SK-N-SH (cell line): ENCODE data around the gene ERVW-1. TPM values are rescaled to one million over a fixed set of nuclear protein-coding genes. Genes with fewer than 3 reads are reported as not detected.

Experiments used
- CTCF ChIA-PET: fragments of 300-600, 350-600 bp; formaldehyde crosslinking; extraction: SDS; loops from one replicate; lab custom pipeline; 2021; lab: Yijun Ruan, JAX
- POLR2A ChIA-PET: fragments of 350-600 bp; sonication (Branson Sonifier 250); formaldehyde crosslinking; extraction: SDS; loops from one replicate; lab custom pipeline; 2020; ENCODE audit warnings: antibody characterized with exemption, inconsistent platforms; lab: Yijun Ruan, JAX
- DNase-seq: peaks from one replicate; pipeline ENCODE4 v3.0.0; 2012
- H2AFZ ChIP-seq: fragments of 200-600 bp; sonication (generic); 2 replicates; pipeline ENCODE4 v1.8.1; 2016; ENCODE audit warnings: antibody characterized with exemption, mild to moderate bottlenecking, low read depth
- H3F3A ChIP-seq: fragments of 200-600 bp; sonication (generic); replicated peaks from 2 replicates; pipeline ENCODE3; 2016; ENCODE audit warnings: antibody characterized with exemption, mild to moderate bottlenecking; ENCODE audit not compliant: insufficient read depth
- H3K27ac ChIP-seq, 2 experiments: fragments of 200-500 bp in 1 of 2; fragments of 200-600 bp in 1 of 2; sonication (Bioruptor generic) in 1 of 2; sonication (generic), shearing (Covaris generic) in 1 of 2; 2 replicates each; pipeline versions ENCODE4 v1.5.1 to v1.6.1; 2014 to 2016; ENCODE audit warnings: low read depth in 2 of 2, inconsistent platforms in 1 of 2, low read length in 1 of 2, mild to moderate bottlenecking in 1 of 2, mixed read lengths in 1 of 2
- H3K27me3 ChIP-seq: fragments of 200-600 bp; sonication (generic), shearing (Covaris generic); 2 replicates; pipeline ENCODE4 v1.6.1; 2016; ENCODE audit warnings: mixed run types; ENCODE audit not compliant: insufficient read depth
- H3K36me3 ChIP-seq, 2 experiments: fragments of 200-500 bp in 1 of 2; fragments of 200-600 bp in 1 of 2; sonication (Bioruptor generic) in 1 of 2; sonication (generic) in 1 of 2; replicated peaks in 1 of 2; 2 replicates each; pipeline versions ENCODE3 to v1.5.1; 2014 to 2016; ENCODE audit warnings: low read length in 1 of 2, mild to moderate bottlenecking in 1 of 2; ENCODE audit not compliant: insufficient read depth in 2 of 2, control insufficient read depth in 1 of 2
- H3K4me1 ChIP-seq, 2 experiments: fragments of 200-500 bp in 1 of 2; fragments of 200-600 bp in 1 of 2; sonication (Bioruptor generic) in 1 of 2; sonication (generic), shearing (Covaris generic) in 1 of 2; 2 replicates each; pipeline versions ENCODE4 v1.5.1 to v1.6.1; 2014 to 2016; ENCODE audit warnings: low read depth in 1 of 2, low read length in 1 of 2, mixed run types in 1 of 2; ENCODE audit not compliant: insufficient read depth in 2 of 2, control insufficient read depth in 1 of 2
- H3K4me2 ChIP-seq: fragments of 200-600 bp; sonication (generic), shearing (Covaris generic); 2 replicates; pipeline ENCODE4 v1.6.1; 2017; ENCODE audit warnings: mixed run types
- H3K4me3 ChIP-seq, 2 experiments: fragments of 200-500 bp in 1 of 2; fragments of 200-600 bp in 1 of 2; sonication (Bioruptor generic) in 1 of 2; sonication (generic), shearing (Covaris generic) in 1 of 2; 2 replicates each; pipeline versions ENCODE4 v1.5.1 to v1.8.1; 2014 to 2016; ENCODE audit warnings: low read depth in 2 of 2, inconsistent platforms in 1 of 2, low read length in 1 of 2, mild to moderate bottlenecking in 1 of 2, mixed read lengths in 1 of 2, moderate library complexity in 1 of 2
- H3K79me2 ChIP-seq: fragments of 200-600 bp; sonication (generic); 2 replicates; pipeline ENCODE4 v1.8.1; 2017; ENCODE audit warnings: mild to moderate bottlenecking; ENCODE audit not compliant: insufficient read depth
- H3K9ac ChIP-seq: fragments of 200-600 bp; sonication (generic); 2 replicates; pipeline ENCODE4 v1.6.1; 2017; ENCODE audit warnings: mixed run types
- H3K9me2 ChIP-seq: fragments of 200-600 bp; sonication (generic); 2 replicates; pipeline ENCODE4 v1.6.1; 2017; ENCODE audit warnings: mixed run types
- H3K9me3 ChIP-seq: fragments of 200-600 bp; sonication (generic); 2 replicates; pipeline ENCODE4 v1.6.1; 2017; ENCODE audit warnings: mixed run types, mild to moderate bottlenecking, moderate library complexity
- H4K20me1 ChIP-seq: fragments of 200-600 bp; sonication (generic); 2 replicates; pipeline ENCODE4 v1.6.1; 2017; ENCODE audit warnings: mild to moderate bottlenecking, mixed run types; ENCODE audit not compliant: insufficient read depth
- CHD2 ChIP-seq: fragments of 150-350 bp; IDR thresholded peaks from 2 replicates; pipeline ENCODE4 v1.6.1; 2018; ENCODE audit warnings: low read length; ENCODE audit not compliant: partially characterized antibody
- CTCF ChIP-seq: fragments of 200-600 bp; sonication (generic); IDR thresholded peaks from 2 replicates; pipeline ENCODE4 v1.6.1; 2017; ENCODE audit warnings: antibody characterized with exemption, mild to moderate bottlenecking, moderate library complexity
- ELF1 ChIP-seq: IDR thresholded peaks from 2 replicates; pipeline ENCODE4 v1.4.0; 2012
- EP300 ChIP-seq, 2 experiments: IDR thresholded peaks; 2 replicates each; pipeline versions ENCODE4 v1.4.0 to v1.6.1; 2012; ENCODE audit warnings: borderline replicate concordance in 1 of 2, low read depth in 1 of 2, low read length in 1 of 2
- FOSL2 ChIP-seq: IDR thresholded peaks from 2 replicates; pipeline ENCODE4 v1.4.0; 2012; ENCODE audit warnings: low read depth, mild to moderate bottlenecking, moderate library complexity, borderline replicate concordance
- FOXM1 ChIP-seq: IDR thresholded peaks from 2 replicates; pipeline ENCODE4 v1.4.0; 2012; ENCODE audit warnings: low read depth, mild to moderate bottlenecking
- IRF3 ChIP-seq: fragments of 150-350 bp; IDR thresholded peaks from 2 replicates; pipeline ENCODE4 v1.6.1; 2016; ENCODE audit warnings: mild to moderate bottlenecking, low read depth, low read length
- JUND ChIP-seq: IDR thresholded peaks from 2 replicates; pipeline ENCODE4 v1.4.0; 2012
- MAX ChIP-seq: IDR thresholded peaks from 2 replicates; pipeline ENCODE4 v1.4.0; 2012; ENCODE audit warnings: low read depth
- MXI1 ChIP-seq: IDR thresholded peaks from 2 replicates; pipeline ENCODE4 v1.6.1; 2012; ENCODE audit warnings: mild to moderate bottlenecking, low read depth, low read length, improper control_type of control experiment
- POLR2AphosphoS5 ChIP-seq: IDR thresholded peaks from 2 replicates; pipeline ENCODE4 v1.6.1; 2012; ENCODE audit warnings: low read depth, low read length
- RCOR1 ChIP-seq: fragments of 150-350 bp; IDR thresholded peaks from 2 replicates; pipeline ENCODE4 v1.6.1; 2017; ENCODE audit warnings: antibody characterized with exemption, low read length
- REST ChIP-seq: IDR thresholded peaks from 2 replicates; pipeline ENCODE4 v1.6.1; 2012; ENCODE audit warnings: mild to moderate bottlenecking, low read depth, low read length, moderate library complexity
- RXRA ChIP-seq: IDR thresholded peaks from 2 replicates; pipeline ENCODE4 v1.4.0; 2012; ENCODE audit warnings: low read depth, mild to moderate bottlenecking, borderline replicate concordance
- SMC3 ChIP-seq: IDR thresholded peaks from 2 replicates; pipeline ENCODE4 v1.6.1; 2012; ENCODE audit warnings: low read depth, low read length, improper control_type of control experiment
- TEAD4 ChIP-seq: IDR thresholded peaks from 2 replicates; pipeline ENCODE4 v1.4.0; 2012; ENCODE audit warnings: mild to moderate bottlenecking, borderline replicate concordance; ENCODE audit not compliant: insufficient read depth
- USF1 ChIP-seq: IDR thresholded peaks from 2 replicates; pipeline ENCODE4 v1.4.0; 2012; ENCODE audit warnings: low read depth, borderline replicate concordance
- YY1 ChIP-seq: IDR thresholded peaks from 2 replicates; pipeline ENCODE4 v1.4.0; 2012; ENCODE audit warnings: low read depth, mild to moderate bottlenecking
- ZBTB33 ChIP-seq: IDR thresholded peaks from 2 replicates; pipeline ENCODE4 v1.4.0; 2012; ENCODE audit warnings: low read depth, borderline replicate concordance
- WGBS: methylation state at CpG from one replicate; pipeline ENCODE4 v1.1.6; 2017; ENCODE audit warnings: low lambda C conversion rate; 5-methylcytosine and 5-hydroxymethylcytosine counted together
- polyA plus RNA-seq, 3 experiments: library from polyadenylated mRNA; depleted of rRNA; stranded (reverse); fragments of >200 nt; gene quantifications; 2 replicates each; pipeline ENCODE4 v1.2.3, GENCODE V29; 2012

The ERVW-1 gene
- polyA plus RNA-seq, 1 of the 3 experiments (the other 2 are of a cell fraction): not detected

- no peaks in the 10 kb centered on the region for H3K9me2 ChIP-seq
- WGBS: 85% methylated on average over 5 of the region's 5 CpGs
- CTCF ChIA-PET: interaction anchor here (0.6 to 6.7 kb wide), 33 partner anchors 8 to 887 kb away, joined by 3 to 108 read pairs (median 4); partner anchors contain the start of genes CYP51A1, GATAD1, LRRD1 and PEX1
- H3K4me3 ChIP-seq: no peak overlapping the region
- H3K27ac ChIP-seq: no peak overlapping the region
- TF ChIP-seq SMC3 (no peak), JUND (no peak), RXRA (no peak), USF1 (no peak), FOSL2 (no peak), REST (no peak), FOXM1 (no peak), EP300 (IDR thresholded peaks at IDR 0.05; ENCODE audit: borderline replicate concordance in 1 of 2, low read depth in 1 of 2, low read length in 1 of 2) (no peak), CHD2 (no peak)
- H3K4me1 ChIP-seq: peaks cover 0 to 3% of the 10 kb centered on the region in 2 experiments; a peak in 1 of 4 replicates
- no peak overlapping the region for H3K9ac ChIP-seq
- H3K9me3 ChIP-seq: no peaks in the 10 kb centered on the region
- peak overlapping the region; percentile 84; the same call in 1 of the 2 replicates for H3K4me2 ChIP-seq
- H3F3A ChIP-seq: peaks cover 3% of the 10 kb centered on the region
- peak overlapping the region; percentile 88 for H2AFZ ChIP-seq
- no peaks in the 10 kb centered on the region for H3K36me3 ChIP-seq
- H3K79me2 ChIP-seq: no peaks in the 10 kb centered on the region
- no peaks in the 10 kb centered on the region for H3K27me3 ChIP-seq
- no peaks in the 10 kb centered on the region for H4K20me1 ChIP-seq
- POLR2A ChIA-PET: no interaction called here
- no peak for DNase-seq
These were observed 54.0 kb downstream of the ERVW-1 start for GRCh38 chr7:92423710-92424131.

- Histone ChIP-seq H2AFZ (no peak overlapping the region), H3K9ac (no peak overlapping the region)
- 95% methylated on average over 5 of the region's 6 CpGs for WGBS
- TF ChIP-seq TEAD4 (no peak), MXI1 (no peak), RXRA (no peak), MAX (no peak), ELF1 (no peak), YY1 (no peak), ZBTB33 (no peak), RCOR1 (no peak), CTCF (no peak), POLR2AphosphoS5 (no peak), IRF3 (no peak)
These were observed 54.8 kb downstream of the ERVW-1 start for GRCh38 chr7:92422926-92423325.

More at GRCh38 chr7:92422926-92423325, 54.8 kb downstream of the ERVW-1 start:
- Histone ChIP-seq H3K9me3 (no peaks in the 10 kb centered on the region), H3K4me3 (no peak overlapping the region), H3K4me2 (no peak overlapping the region), H3K4me1 (peaks cover 0 to 3% of the 10 kb centered on the region in 2 experiments; a peak in 1 of 4 replicates), H3K27me3 (no peaks in the 10 kb centered on the region), H3K9me2 (no peaks in the 10 kb centered on the region), H4K20me1 (no peaks in the 10 kb centered on the region), H3K36me3 (no peaks in the 10 kb centered on the region), H3K79me2 (no peaks in the 10 kb centered on the region), H3F3A (peaks cover 3% of the 10 kb centered on the region), H3K27ac (no peak overlapping the region)
- ChIA-PET CTCF (interaction anchor here (1.5 to 6.7 kb wide), 4 partner anchors 24 to 542 kb away, joined by 4 to 108 read pairs (median 10); partner anchors contain the start of genes GATAD1 and LRRD1), POLR2A (no interaction called here)
- DNase-seq: no peak
